Brain microvascular endothelial cell (primary cell): ENCODE results near the gene LSG1.
A peak's percentile ranks its signal among the peaks of the same experiment; 100 is the strongest.
"Not testable (repeated sequence)": the region's sequence is repeated elsewhere in the genome, so short reads cannot be mapped to it uniquely, and the experiment has no call there.

Experiments
- DNase-seq: peaks from one replicate; pipeline ENCODE4 v3.0.0-alpha.2; 2020
- H3K27ac ChIP-seq: fragments of 250-450 bp; sonication (Bioruptor Pico); 2 replicates; pipeline ENCODE4 v1.5.1; 2020; ENCODE audit warnings: mild to moderate bottlenecking, moderate library complexity
- H3K27me3 ChIP-seq: fragments of 250-450 bp; sonication (Bioruptor Pico); replicated peaks from 2 replicates; pipeline ENCODE4 v1.5.1; 2020; ENCODE audit warnings: mild to moderate bottlenecking
- H3K36me3 ChIP-seq: fragments of 250-450 bp; sonication (Bioruptor Pico); replicated peaks from 2 replicates; pipeline ENCODE4 v1.5.1; 2020; ENCODE audit warnings: mild to moderate bottlenecking
- H3K4me3 ChIP-seq: 2 replicates; pipeline ENCODE4 v1.5.1; 2011; ENCODE audit warnings: low read depth, mild to moderate bottlenecking, control low read depth, low read length, moderate library complexity
- in situ Hi-C: cut with HindIII; loops from 2 replicates; pipeline ENCODE4 v1.10.0; 2017; ENCODE audit warnings: low sequenced_read_pairs, low pct_ligation_motif_present
- TF ChIP-seq, protein P1 (sequence below): IDR thresholded peaks from 2 replicates; pipeline ENCODE4 v1.5.1; 2011; ENCODE audit warnings: low read depth, mild to moderate bottlenecking, moderate library complexity, low read length, control low read depth, inconsistent platforms; ENCODE audit errors: missing control alignments

Gene LSG1

DNA sequence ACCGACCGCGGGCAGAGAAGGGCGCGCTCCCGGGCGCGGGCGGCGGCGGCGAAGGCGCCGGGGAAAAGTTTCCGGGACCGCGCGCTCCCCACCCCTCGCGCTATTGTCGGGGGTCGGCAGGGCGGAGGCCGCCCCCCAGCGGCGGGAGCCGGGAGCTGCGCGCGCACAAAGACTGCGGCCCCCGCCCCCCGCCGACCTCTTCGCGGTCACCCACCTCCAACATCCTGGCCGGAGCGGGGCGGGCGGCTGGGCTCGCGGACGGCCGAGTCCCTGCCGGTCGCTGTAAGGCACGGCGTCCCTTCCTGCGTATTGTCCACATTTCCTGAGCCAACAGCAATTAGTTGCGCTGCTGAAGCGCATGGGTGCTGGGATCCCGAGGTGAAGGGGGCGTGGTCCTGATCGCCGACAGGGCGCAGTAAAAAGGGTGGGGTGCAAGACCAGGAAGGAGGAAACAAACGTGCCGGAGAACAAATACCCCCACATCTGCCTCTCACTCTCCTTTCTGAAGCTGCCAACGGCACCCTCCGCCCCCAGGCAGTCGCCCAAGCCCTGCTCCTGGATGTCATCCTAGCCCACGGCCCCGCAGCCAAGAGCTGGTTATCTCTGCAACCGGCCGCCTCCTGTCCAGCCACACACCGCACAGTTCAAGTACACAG lies 38.5 kb downstream of the LSG1 start, which contains the start of gene TMEM44:
TSS of gene TMEM44 (minus strand) at position 71 of the 656 bp plus-strand sequence. CDS start 204 bp downstream, outside the sequence.
- DNase-seq = peak; percentile 60
- peaks cover 13% of the 10 kb centered on the region for H3K36me3 ChIP-seq
- TF ChIP-seq, protein P1, sequence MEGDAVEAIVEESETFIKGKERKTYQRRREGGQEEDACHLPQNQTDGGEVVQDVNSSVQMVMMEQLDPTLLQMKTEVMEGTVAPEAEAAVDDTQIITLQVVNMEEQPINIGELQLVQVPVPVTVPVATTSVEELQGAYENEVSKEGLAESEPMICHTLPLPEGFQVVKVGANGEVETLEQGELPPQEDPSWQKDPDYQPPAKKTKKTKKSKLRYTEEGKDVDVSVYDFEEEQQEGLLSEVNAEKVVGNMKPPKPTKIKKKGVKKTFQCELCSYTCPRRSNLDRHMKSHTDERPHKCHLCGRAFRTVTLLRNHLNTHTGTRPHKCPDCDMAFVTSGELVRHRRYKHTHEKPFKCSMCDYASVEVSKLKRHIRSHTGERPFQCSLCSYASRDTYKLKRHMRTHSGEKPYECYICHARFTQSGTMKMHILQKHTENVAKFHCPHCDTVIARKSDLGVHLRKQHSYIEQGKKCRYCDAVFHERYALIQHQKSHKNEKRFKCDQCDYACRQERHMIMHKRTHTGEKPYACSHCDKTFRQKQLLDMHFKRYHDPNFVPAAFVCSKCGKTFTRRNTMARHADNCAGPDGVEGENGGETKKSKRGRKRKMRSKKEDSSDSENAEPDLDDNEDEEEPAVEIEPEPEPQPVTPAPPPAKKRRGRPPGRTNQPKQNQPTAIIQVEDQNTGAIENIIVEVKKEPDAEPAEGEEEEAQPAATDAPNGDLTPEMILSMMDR = peak; percentile 48
- peak within 1 kb of the TSS; percentile 60 for H3K27ac ChIP-seq
- in situ Hi-C loops = no loop called here
- no peaks in the 10 kb centered on the region for H3K27me3 ChIP-seq
- peak within 1 kb of the TSS; percentile 74 for H3K4me3 ChIP-seq

DNA sequence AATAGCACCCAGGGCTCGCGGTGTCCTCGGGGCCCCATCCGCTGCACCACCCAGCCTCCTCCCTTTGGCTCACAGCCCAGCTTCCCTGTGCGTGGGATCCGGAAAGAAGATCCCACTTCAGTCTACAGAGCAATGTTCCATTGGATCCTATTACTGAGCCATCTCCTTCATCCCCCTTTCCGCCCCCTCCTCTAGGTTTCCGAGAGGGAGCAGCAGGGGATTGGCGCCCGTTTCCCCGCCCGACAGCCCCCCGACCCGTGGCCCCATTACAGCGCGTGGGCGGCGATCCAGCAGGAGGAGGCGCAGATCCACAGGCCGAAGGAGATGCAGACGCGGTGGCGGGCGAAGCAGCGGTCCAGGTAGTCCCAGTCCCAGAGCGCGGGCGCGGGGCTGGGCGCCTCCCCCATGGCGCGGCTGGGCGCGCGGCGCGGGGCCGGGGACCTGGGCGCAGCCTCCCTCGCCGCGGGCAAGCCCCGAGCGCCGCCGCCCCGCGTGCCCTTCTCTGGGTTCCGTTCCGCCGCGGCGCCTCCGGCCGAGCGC lies 39.1 kb downstream of the LSG1 start:
- peak overlapping the region; percentile 74 for H3K4me3 ChIP-seq
- H3K27ac ChIP-seq = peak overlapping the region; percentile 60
- in situ Hi-C loops = no loop called here
- no peaks in the 10 kb centered on the region for H3K27me3 ChIP-seq
- DNase-seq = peak; percentile 38
- H3K36me3 ChIP-seq = peaks cover 18% of the 10 kb centered on the region
- TF ChIP-seq, protein P1 = no peak

DNA sequence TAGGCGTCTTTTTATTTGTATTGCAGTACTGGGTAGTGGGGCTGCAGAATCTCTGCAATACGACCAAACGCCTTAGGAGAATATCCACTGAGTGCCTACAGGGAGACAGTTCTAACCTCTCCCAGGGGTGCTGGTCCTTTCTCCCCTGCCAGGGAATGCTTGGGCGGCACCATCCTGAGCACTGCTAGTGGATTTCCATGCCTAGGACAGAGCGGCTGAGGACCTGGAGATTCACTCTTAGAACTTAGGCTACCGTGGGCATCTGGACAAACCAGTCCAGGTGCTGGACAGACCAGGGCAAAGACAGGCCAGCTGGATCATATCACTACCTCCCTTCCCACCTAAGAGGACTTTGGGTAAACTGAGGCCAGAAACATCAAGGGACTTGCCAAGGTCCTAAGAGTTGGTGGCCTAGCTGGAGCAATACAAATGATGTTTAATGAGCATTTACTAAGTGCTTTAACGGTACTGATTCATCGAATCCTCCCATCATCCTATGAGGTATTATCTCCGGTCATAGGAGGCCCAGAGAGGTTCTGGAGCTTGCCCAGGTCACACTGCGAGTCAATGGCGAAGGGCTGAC lies 39.7 kb downstream of the LSG1 start:
- in situ Hi-C loops = no loop called here
- peak overlapping the region; percentile 74 for H3K4me3 ChIP-seq
- no peak for DNase-seq
- H3K36me3 ChIP-seq = peaks cover 23% of the 10 kb centered on the region
- H3K27me3 ChIP-seq = no peaks in the 10 kb centered on the region
- TF ChIP-seq, protein P1 = no peak
- peak overlapping the region; percentile 60 for H3K27ac ChIP-seq

DNA sequence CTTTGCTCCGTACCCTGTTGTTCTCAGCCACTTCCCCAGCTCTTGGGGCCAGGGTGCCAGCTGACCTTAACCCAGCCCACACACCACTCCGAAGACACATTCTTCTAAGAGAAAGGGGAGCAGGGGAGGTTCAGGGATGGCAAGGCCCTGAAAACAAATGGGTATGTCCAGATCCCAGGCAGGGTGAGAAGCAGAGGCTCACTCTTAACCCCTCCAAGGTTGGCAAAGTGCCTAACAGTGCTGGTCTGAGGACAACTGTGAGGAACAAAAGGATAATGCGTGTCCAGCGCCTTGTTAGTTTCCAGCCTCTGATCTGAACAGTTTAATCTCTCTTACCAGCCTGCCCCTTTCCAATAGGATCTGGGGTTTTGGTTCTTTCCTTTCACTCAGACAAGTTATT lies 40.3 kb downstream of the LSG1 start:
- peaks cover 27% of the 10 kb centered on the region for H3K36me3 ChIP-seq
- in situ Hi-C loops = no loop called here
- no peak for DNase-seq
- no peak overlapping the region for H3K27ac ChIP-seq
- no peaks in the 10 kb centered on the region for H3K27me3 ChIP-seq
- TF ChIP-seq, protein P1 = no peak
- no peak overlapping the region for H3K4me3 ChIP-seq

DNA sequence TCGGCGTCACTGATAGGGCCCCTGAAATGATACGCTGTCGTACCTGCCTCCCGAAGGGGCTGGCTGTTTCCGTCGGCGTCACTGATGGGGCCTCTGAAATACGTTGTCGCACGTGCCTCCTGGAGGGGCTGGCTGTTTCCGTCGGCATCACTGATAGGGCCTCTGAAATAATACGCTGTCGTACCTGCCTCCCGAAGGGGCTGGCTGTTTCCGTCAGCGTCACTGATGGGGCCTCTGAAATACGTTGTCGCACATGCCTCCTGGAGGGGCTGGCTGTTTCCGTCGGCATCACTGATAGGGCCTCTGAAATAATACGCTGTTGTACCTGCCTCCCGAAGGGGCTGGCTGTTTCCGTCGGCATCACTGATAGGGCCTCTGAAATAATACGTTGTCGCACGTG lies 41.3 kb downstream of the LSG1 start:
- H3K27me3 ChIP-seq, DNase-seq, H3K27ac ChIP-seq, H3K4me3 ChIP-seq, in situ Hi-C loops: not testable (repeated sequence)
- peaks cover 35% of the 10 kb centered on the region for H3K36me3 ChIP-seq

DNA sequence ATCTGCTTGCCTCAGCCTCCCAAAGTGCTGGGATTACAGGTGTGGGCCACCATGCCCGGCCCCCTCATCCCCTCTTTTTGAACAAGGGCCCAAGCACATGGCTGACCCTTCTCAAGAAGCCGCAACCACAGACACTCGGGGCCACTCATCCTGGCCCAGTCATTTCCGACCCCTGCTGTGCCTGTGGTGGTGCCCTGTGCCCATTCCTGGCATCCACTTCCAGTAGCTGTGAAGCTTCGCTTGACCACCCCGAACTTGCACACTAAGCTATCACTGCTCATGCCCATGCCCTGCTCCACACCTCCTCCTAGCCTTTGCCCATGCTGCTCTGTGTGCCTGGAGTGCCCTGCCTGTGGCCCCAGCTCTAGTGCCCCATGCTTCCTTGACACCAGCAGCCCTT lies 47.0 kb downstream of the LSG1 start:
- peaks cover 74% of the 10 kb centered on the region for H3K36me3 ChIP-seq
- no peak overlapping the region for H3K4me3 ChIP-seq
- no peak overlapping the region for H3K27ac ChIP-seq
- H3K27me3 ChIP-seq = no peaks in the 10 kb centered on the region
- TF ChIP-seq, protein P1 = no peak
- in situ Hi-C loops = no loop called here
- DNase-seq = no peak
